HG02973 (cell line): ENCODE results near the gene KDM2B.

ENCODE experiments used
- ATAC-seq: cut with Tn5 transposase; IDR thresholded peaks from one replicate; pipeline ENCODE4 v1.9.1; 2021; ENCODE audit warnings: moderate library complexity; ENCODE audit not compliant: unreplicated experiment

KDM2B gene

GRCh38 chr12:121440768-121441167, 140.1 kb downstream of the KDM2B start:
- ATAC-seq, result no peak

- ATAC-seq, result no peak
These were observed 141.1 kb downstream of the KDM2B start for GRCh38 chr12:121439715-121440114.

- no peak for ATAC-seq
These were observed 141.9 kb downstream of the KDM2B start for GRCh38 chr12:121438905-121439304.

- ATAC-seq, result no peak
These were observed 144.1 kb downstream of the KDM2B start for GRCh38 chr12:121436706-121437105.

GRCh38 chr12:121432740-121433480, 147.9 kb downstream of the KDM2B start:
- no peak for ATAC-seq

- ATAC-seq, result no peak
These were observed 149.9 kb downstream of the KDM2B start for GRCh38 chr12:121430833-121431415.

GRCh38 chr12:121428883-121429282, 151.9 kb downstream of the KDM2B start:
- no peak for ATAC-seq

- no peak for ATAC-seq
These were observed 153.2 kb downstream of the KDM2B start for GRCh38 chr12:121427556-121428050.

GRCh38 chr12:121424624-121424975, 156.2 kb downstream of the KDM2B start:
- ATAC-seq, result no peak

- ATAC-seq, result no peak
These were observed 156.9 kb downstream of the KDM2B start for GRCh38 chr12:121423682-121424623.

GRCh38 chr12:121423253-121423652, 157.6 kb downstream of the KDM2B start:
- ATAC-seq, result no peak

- ATAC-seq, result no peak
These were observed 160.7 kb downstream of the KDM2B start for GRCh38 chr12:121420109-121420508.

GRCh38 chr12:121417847-121418246, 163.0 kb downstream of the KDM2B start:
- ATAC-seq, result no peak

- ATAC-seq, result no peak
These were observed 166.9 kb downstream of the KDM2B start for GRCh38 chr12:121413917-121414316.

- ATAC-seq, result no peak
These were observed 175.6 kb downstream of the KDM2B start for GRCh38 chr12:121405211-121405610.

- no peak for ATAC-seq
These were observed 176.1 kb downstream of the KDM2B start for GRCh38 chr12:121404734-121405133.

GRCh38 chr12:121403721-121404120, 177.1 kb downstream of the KDM2B start:
- ATAC-seq, result no peak

GRCh38 chr12:121400332-121401139, 180.3 kb downstream of the KDM2B start:
- peak; percentile 49 for ATAC-seq

- ATAC-seq, result peak; percentile 87
These were observed 181.2 kb downstream of the KDM2B start, which contains the start of gene RNF34 for GRCh38 chr12:121399391-121400331. RNF34 (plus strand) TSS chr12:121400118; CDS start chr12:121400213, 95 bp downstream.
